HepG2 (cell line): ENCODE results near the gene P2RX6. TPM values are rescaled to one million over a fixed set of nuclear protein-coding genes. Genes with fewer than 3 reads are reported as not detected.
A peak's percentile ranks its signal among the peaks of the same experiment; 100 is the strongest.

Experiments
- ARNT2 ChIP-seq: sonication (generic); formaldehyde crosslinking; IDR thresholded peaks from 2 replicates; pipeline ENCODE4 v1.8.0; 2022; ENCODE audit warnings: mild to moderate bottlenecking, low read depth, missing genetic modification reagents, moderate library complexity
- BRD4 ChIP-seq: sonication (generic); formaldehyde crosslinking; IDR thresholded peaks from 2 replicates; pipeline ENCODE4 v1.4.0; 2020; ENCODE audit warnings: missing genetic modification reagents
- ETV5 ChIP-seq: IDR thresholded peaks from 2 replicates; pipeline ENCODE4 v1.6.1; 2018; ENCODE audit warnings: missing biosample characterization, missing genetic modification reagents, inconsistent platforms, borderline replicate concordance
- MXD3 ChIP-seq: IDR thresholded peaks from 2 replicates; pipeline ENCODE4 v1.6.1; 2016; ENCODE audit warnings: mild to moderate bottlenecking, missing biosample characterization, missing genetic modification reagents
- NFKBIZ ChIP-seq: IDR thresholded peaks from 2 replicates; pipeline ENCODE4 v1.6.1; 2018; ENCODE audit warnings: missing genetic modification reagents, missing compliant biosample characterization
- RBFOX2 ChIP-seq: fragments of 200-400 bp; formaldehyde crosslinking; IDR thresholded peaks from 2 replicates; pipeline ENCODE4 v1.6.1; 2017; ENCODE audit warnings: low read depth, mild to moderate bottlenecking, low read length
- TCF12 ChIP-seq, 2 experiments: fragments of 450-650 bp in 1 of 2; sonication (generic) in 1 of 2; formaldehyde crosslinking in 1 of 2; IDR thresholded peaks; 2 replicates each; pipeline versions ENCODE4 v1.6.1 to v1.8.0; 2017 to 2022; ENCODE audit warnings: antibody characterized with exemption in 1 of 2, mild to moderate bottlenecking in 1 of 2, missing genetic modification reagents in 1 of 2, moderate library complexity in 1 of 2
- THRA ChIP-seq: sonication (generic); formaldehyde crosslinking; IDR thresholded peaks from 2 replicates; pipeline ENCODE4 v1.4.0; 2020; ENCODE audit warnings: missing genetic modification reagents, borderline replicate concordance
- ZBTB7A ChIP-seq: sonication (generic); formaldehyde crosslinking; IDR thresholded peaks from 2 replicates; pipeline ENCODE4 v1.8.0; 2022; ENCODE audit warnings: mild to moderate bottlenecking, missing genetic modification reagents
- ZGPAT ChIP-seq: IDR thresholded peaks from 2 replicates; pipeline ENCODE4 v1.6.1; 2016; ENCODE audit warnings: mild to moderate bottlenecking
- ZNF431 ChIP-seq: sonication (generic); formaldehyde crosslinking; IDR thresholded peaks from 2 replicates; pipeline ENCODE4 v1.9.0; 2022; ENCODE audit warnings: missing genetic modification reagents, low read depth, mild to moderate bottlenecking, borderline replicate concordance
- ZNF646 ChIP-seq: sonication (generic); formaldehyde crosslinking; IDR thresholded peaks from 2 replicates; pipeline ENCODE4 v1.9.0; 2021; ENCODE audit warnings: mild to moderate bottlenecking, missing genetic modification reagents
- polyA plus RNA-seq, 8 experiments: library from polyadenylated mRNA; depleted of rRNA in 3 of 8; stranded (reverse) in 7 of 8; unstranded in 1 of 8; fragments of >200 nt; fragmentation: Illumina TruSeq in 4 of 8; extraction: Trizol in 4 of 8; gene quantifications; 2 replicates each; pipeline versions ENCODE4 v1.2.1 to v1.2.3, GENCODE V29; 2011 to 2016; ENCODE audit warnings: low read depth in 4 of 8, missing spikeins in 1 of 8, mixed read lengths in 1 of 8; ENCODE audit not compliant: insufficient read depth in 1 of 8
- total RNA-seq, 5 experiments: library from RNA; depleted of rRNA; stranded (reverse); fragments of >200 nt; fragmentation: Illumina TruSeq; extraction: Trizol; gene quantifications; 2 replicates each; pipeline ENCODE4 v1.2.3, GENCODE V29; 2016; ENCODE audit warnings: low read depth in 1 of 5
- TF ChIP-seq, protein P1 (sequence below): sonication (generic); formaldehyde crosslinking; IDR thresholded peaks from 2 replicates; pipeline ENCODE4 v1.5.0; 2020; ENCODE audit warnings: missing genetic modification reagents
- TF ChIP-seq, protein P2 (sequence below), 2 experiments: sonication (generic) in 1 of 2; formaldehyde crosslinking in 1 of 2; IDR thresholded peaks; 2 replicates each; pipeline versions ENCODE4 v1.4.0 to v1.6.1; 2018 to 2020; ENCODE audit warnings: missing genetic modification reagents in 2 of 2, borderline replicate concordance in 1 of 2, low read depth in 1 of 2, mild to moderate bottlenecking in 1 of 2, missing biosample characterization in 1 of 2

The P2RX6 gene
- total and polyA plus RNA-seq, 2 of the 13 experiments (the other 11 are each of a cell fraction or from before 2014, with no cell fraction given), result 0.04 to 0.12 TPM

- no peak for TF ChIP-seq NFKBIZ
- no peak for TF ChIP-seq TCF12 (IDR thresholded peaks at IDR 0.05)
- TF ChIP-seq TCF12 (CRISPR knock-in tag; IDR thresholded peaks at IDR 0.05), result no peak
- 0 out of 2 replicates have a peak, but pooled peaks have one; percentile 19 for TF ChIP-seq ARNT2 (CRISPR knock-in tag)
- TF ChIP-seq ZNF431 (CRISPR knock-in tag), result 0 out of 2 replicates have a peak, but pooled peaks have one; percentile 67
- TF ChIP-seq ZBTB7A, result peak; percentile 60; the same call in 1 of the 2 replicates
- no peak for TF ChIP-seq MXD3
- TF ChIP-seq, protein P1, sequence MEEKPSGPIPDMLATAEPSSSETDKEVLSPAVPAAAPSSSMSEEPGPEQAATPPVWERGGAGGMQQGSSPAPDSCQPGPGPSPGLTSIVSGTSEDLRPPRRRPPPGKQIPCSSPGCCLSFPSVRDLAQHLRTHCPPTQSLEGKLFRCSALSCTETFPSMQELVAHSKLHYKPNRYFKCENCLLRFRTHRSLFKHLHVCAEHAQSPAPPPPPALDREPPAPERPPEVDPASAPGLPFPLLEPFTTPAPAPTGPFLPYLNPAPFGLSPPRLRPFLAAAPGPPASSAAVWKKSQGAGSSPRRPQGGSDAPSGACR (CRISPR knock-in tag), result peak; percentile 91
- peak; percentile 67; the same call in 1 of the 2 replicates for TF ChIP-seq ZGPAT
- peak; percentile 53 for TF ChIP-seq RBFOX2
- TF ChIP-seq THRA (CRISPR knock-in tag), result peak; percentile 28; the same call in 1 of the 2 replicates
- TF ChIP-seq ZNF646 (CRISPR knock-in tag), result no peak
- peak; percentile 96 for TF ChIP-seq ETV5 (CRISPR knock-in tag)
- TF ChIP-seq, protein P2, sequence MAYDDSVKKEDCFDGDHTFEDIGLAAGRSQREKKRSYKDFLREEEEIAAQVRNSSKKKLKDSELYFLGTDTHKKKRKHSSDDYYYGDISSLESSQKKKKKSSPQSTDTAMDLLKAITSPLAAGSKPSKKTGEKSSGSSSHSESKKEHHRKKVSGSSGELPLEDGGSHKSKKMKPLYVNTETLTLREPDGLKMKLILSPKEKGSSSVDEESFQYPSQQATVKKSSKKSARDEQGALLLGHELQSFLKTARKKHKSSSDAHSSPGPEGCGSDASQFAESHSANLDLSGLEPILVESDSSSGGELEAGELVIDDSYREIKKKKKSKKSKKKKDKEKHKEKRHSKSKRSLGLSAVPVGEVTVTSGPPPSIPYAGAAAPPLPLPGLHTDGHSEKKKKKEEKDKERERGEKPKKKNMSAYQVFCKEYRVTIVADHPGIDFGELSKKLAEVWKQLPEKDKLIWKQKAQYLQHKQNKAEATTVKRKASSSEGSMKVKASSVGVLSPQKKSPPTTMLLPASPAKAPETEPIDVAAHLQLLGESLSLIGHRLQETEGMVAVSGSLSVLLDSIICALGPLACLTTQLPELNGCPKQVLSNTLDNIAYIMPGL (CRISPR knock-in tag; IDR thresholded peaks at IDR 0.05; ENCODE audit: borderline replicate concordance in 1 of 2, low read depth in 1 of 2), result peak in 1 of 2 experiments; percentile 28; a peak in 1 of 4 replicates
- no peak for TF ChIP-seq BRD4 (CRISPR knock-in tag)
These were observed 35.0 kb upstream of the P2RX6 start (continued) for GRCh38 chr22:20979940-20980453.
